ENCODE results near the gene CIITA.

The CIITA gene

GRCh38 chr16:10852948-10853347, 24.1 kb upstream of the CIITA start:
- no peak for DNase-seq

- no peak for DNase-seq
These were observed 21.0 kb upstream of the CIITA start for GRCh38 chr16:10856042-10856441.

GRCh38 chr16:10858203-10858602, 18.8 kb upstream of the CIITA start:
- no peak for DNase-seq

GRCh38 chr16:10859020-10859419, 18.0 kb upstream of the CIITA start:
- no peak for DNase-seq

GRCh38 chr16:10859658-10860057, 17.3 kb upstream of the CIITA start:
- no peak for DNase-seq

- DNase-seq: no peak
These were observed 14.6 kb upstream of the CIITA start for GRCh38 chr16:10862438-10862837.

- no peak for DNase-seq
These were observed 10.7 kb upstream of the CIITA start for GRCh38 chr16:10865991-10866966.

GRCh38 chr16:10867199-10867598, 9.8 kb upstream of the CIITA start:
- DNase-seq: no peak

- no peak for DNase-seq
These were observed 8.9 kb upstream of the CIITA start for GRCh38 chr16:10868104-10868595.

GRCh38 chr16:10868596-10869469, 8.2 kb upstream of the CIITA start:
- DNase-seq: no peak

GRCh38 chr16:10870137-10870776, 6.7 kb upstream of the CIITA start:
- no peak for DNase-seq

GRCh38 chr16:10870808-10871156, 6.2 kb upstream of the CIITA start:
- no peak for DNase-seq

- DNase-seq: no peak
These were observed 5.6 kb upstream of the CIITA start for GRCh38 chr16:10871157-10871991.

GRCh38 chr16:10876315-10876714, 687 bp upstream of the CIITA start:
- no peak for DNase-seq

- no peak for DNase-seq
These were observed 507 bp downstream of the CIITA start for GRCh38 chr16:10877472-10877946.

- no peak for DNase-seq
These were observed 1.3 kb downstream of the CIITA start for GRCh38 chr16:10878328-10878643.

GRCh38 chr16:10878644-10879501, 1.9 kb downstream of the CIITA start:
- DNase-seq: no peak

- no peak for DNase-seq
These were observed 2.9 kb downstream of the CIITA start for GRCh38 chr16:10879681-10880589.

- DNase-seq: no peak
These were observed 3.8 kb downstream of the CIITA start for GRCh38 chr16:10880594-10881452.
